Endothelial cell of umbilical vein (primary cell): ENCODE results near the gene GTPBP10. TPM values are rescaled to one million over a fixed set of nuclear protein-coding genes. Genes with fewer than 3 reads are reported as not detected.

Source experiments
- Bru-seq: library from RNA; stranded (reverse); fragments of 400-500 nt; gene quantifications from one replicate; lab custom pipeline; 2021; lab: Mats Ljungman, UMichigan
- BruChase-seq, 2 experiments: library from RNA; stranded (reverse); fragments of 400-500 nt; gene quantifications; one replicate each; lab custom pipeline; 2021; lab: Mats Ljungman, UMichigan
- BruUV-seq: library from RNA; stranded (reverse); fragments of 400-500 nt; replicated peaks from 2 replicates; lab custom pipeline; 2021; lab: Mats Ljungman, UMichigan
- CTCF ChIA-PET: fragments of 300-600, 350-600 bp; sonication (Branson Sonifier 250); formaldehyde crosslinking; loops from one replicate; lab custom pipeline; 2021; ENCODE audit warnings: antibody characterized with exemption, inconsistent platforms; lab: Charles Lee
- POLR2A ChIA-PET: fragments of 300-600, 350-600 bp; sonication (Branson Sonifier 250); formaldehyde crosslinking; loops from one replicate; lab custom pipeline; 2021; ENCODE audit warnings: antibody characterized with exemption, inconsistent platforms; lab: Charles Lee
- DNase-seq: peaks from one replicate; pipeline ENCODE4 v3.0.0-alpha.2; 2011; ENCODE audit warnings: low read depth, low spot score
- FAIRE-seq: peaks from 2 replicates; lab custom pipeline; 2011; peaks lifted over from hg19 to GRCh38; lab: Jason Lieb, UNC
- H2AFZ ChIP-seq: 2 replicates; pipeline ENCODE4 v1.6.0; 2012; ENCODE audit warnings: low read depth, low read length, control low read depth, inconsistent platforms
- H3K27ac ChIP-seq: 2 replicates; pipeline ENCODE4 v1.5.1; 2011; ENCODE audit warnings: low read depth, mild to moderate bottlenecking, control low read depth, low read length, moderate library complexity; ENCODE audit not compliant: insufficient read depth
- H3K27me3 ChIP-seq, 2 experiments: 2 replicates each; pipeline versions ENCODE4 v1.6.0 to v1.6.1; 2011; ENCODE audit warnings: low read length in 2 of 2, mixed read lengths in 1 of 2; ENCODE audit not compliant: control insufficient read depth in 2 of 2, insufficient read depth in 2 of 2
- H3K36me3 ChIP-seq, 2 experiments: 2 replicates in 1 of 2; 3 replicates in 1 of 2; pipeline ENCODE4 v1.5.1; 2011; ENCODE audit warnings: low read length in 2 of 2, mild to moderate bottlenecking in 1 of 2, moderate library complexity in 1 of 2; ENCODE audit not compliant: control insufficient read depth in 2 of 2, insufficient read depth in 2 of 2; ENCODE audit errors: extremely low read depth in 1 of 2
- H3K4me1 ChIP-seq: 3 replicates; pipeline ENCODE4 v1.5.1; 2011; ENCODE audit warnings: mild to moderate bottlenecking, low read length; ENCODE audit not compliant: control insufficient read depth, insufficient read depth; ENCODE audit errors: extremely low read depth
- H3K4me2 ChIP-seq: 2 replicates; pipeline ENCODE4 v1.6.1; 2011; ENCODE audit warnings: low read length, control low read depth, mixed read lengths; ENCODE audit not compliant: insufficient read depth
- H3K4me3 ChIP-seq, 3 experiments: fragments of 200-600 bp in 1 of 3; sonication (generic), shearing (Covaris generic) in 1 of 3; replicated peaks in 1 of 3; 2 replicates each; pipeline ENCODE4 v1.5.1; 2011 to 2016; ENCODE audit warnings: control low read depth in 3 of 3, low read length in 3 of 3, mild to moderate bottlenecking in 2 of 3, inconsistent platforms in 1 of 3, low read depth in 1 of 3, moderate library complexity in 1 of 3; ENCODE audit not compliant: insufficient read depth in 1 of 3
- H3K79me2 ChIP-seq: 2 replicates; pipeline ENCODE4 v1.6.0; 2012; ENCODE audit warnings: low read length, inconsistent platforms; ENCODE audit not compliant: control insufficient read depth, insufficient read depth
- H3K9ac ChIP-seq: replicated peaks from 2 replicates; pipeline ENCODE3; 2011; ENCODE audit warnings: low read length, control low read depth; ENCODE audit not compliant: insufficient read depth; ENCODE audit errors: extremely low read depth
- H3K9me1 ChIP-seq: replicated peaks from 3 replicates; pipeline ENCODE4 v1.6.0; 2011; ENCODE audit warnings: mild to moderate bottlenecking, low read length; ENCODE audit not compliant: control insufficient read depth, insufficient read depth; ENCODE audit errors: extremely low read depth
- H3K9me3 ChIP-seq: replicated peaks from 2 replicates; pipeline ENCODE4 v1.5.1; 2012; ENCODE audit warnings: low read length, inconsistent platforms; ENCODE audit not compliant: control insufficient read depth, insufficient read depth
- H4K20me1 ChIP-seq: replicated peaks from 2 replicates; pipeline ENCODE3; 2011; ENCODE audit warnings: mild to moderate bottlenecking, low read length; ENCODE audit not compliant: control insufficient read depth, insufficient read depth; ENCODE audit errors: extremely low read depth
- CTCF ChIP-seq, 2 donors: IDR thresholded peaks; 1 replicate in 1 of 2; 2 replicates in 1 of 2; pipeline ENCODE4 v1.5.1; 2011; ENCODE audit warnings: low read length in 2 of 2, mild to moderate bottlenecking in 2 of 2, moderate library complexity in 2 of 2, control low read depth in 1 of 2, inconsistent platforms in 1 of 2, low read depth in 1 of 2; ENCODE audit not compliant: insufficient read depth in 1 of 2; ENCODE audit errors: extremely low read depth in 1 of 2
- EZH2 ChIP-seq: IDR thresholded peaks from 2 replicates; pipeline ENCODE4 v1.6.1; 2012; ENCODE audit warnings: borderline replicate concordance, low read depth, mild to moderate bottlenecking, moderate library complexity, low read length, inconsistent platforms; ENCODE audit not compliant: severe bottlenecking
- FOS ChIP-seq: IDR thresholded peaks from 2 replicates; pipeline ENCODE4 v1.6.1; 2011; ENCODE audit warnings: mild to moderate bottlenecking, low read length, moderate library complexity, borderline replicate concordance; ENCODE audit not compliant: insufficient read depth
- GATA2 ChIP-seq: IDR thresholded peaks from 2 replicates; pipeline ENCODE4 v1.7.0; 2011; ENCODE audit warnings: low read depth, mild to moderate bottlenecking, moderate library complexity, mixed read lengths, low read length; ENCODE audit not compliant: insufficient read length, insufficient read depth
- JUN ChIP-seq: IDR thresholded peaks from 2 replicates; pipeline ENCODE4 v1.6.1; 2011; ENCODE audit warnings: borderline replicate concordance, low read depth; ENCODE audit not compliant: insufficient read length, insufficient read depth
- MAX ChIP-seq: IDR thresholded peaks from 2 replicates; pipeline ENCODE4 v1.6.1; 2011; ENCODE audit not compliant: insufficient read depth, insufficient read length
- MYC ChIP-seq: IDR thresholded peaks from one replicate; pipeline ENCODE4 v1.6.1; 2011; ENCODE audit warnings: mild to moderate bottlenecking, low read depth, low read length
- POLR2A ChIP-seq: IDR thresholded peaks from 2 replicates; pipeline ENCODE4 v1.6.1; 2012; ENCODE audit warnings: low read depth, mild to moderate bottlenecking, control low read depth, low read length
- POLR2AphosphoS5 ChIP-seq: IDR thresholded peaks from 2 replicates; pipeline ENCODE4 v1.6.1; 2012; ENCODE audit warnings: low read depth, mild to moderate bottlenecking, control low read depth, low read length, moderate library complexity; ENCODE audit not compliant: insufficient read depth
- dilution Hi-C: fragments of 300-500 bp; cut with MboI; formaldehyde crosslinking; loops from one replicate; pipeline ENCODE4 v1.15.0; 2019; ENCODE audit warnings: low sequenced_read_pairs; ENCODE audit not compliant: extremely low pct_ligation_motif_present
- intact Hi-C: fragments of 100-400 bp; cut with micrococcal nuclease; formaldehyde crosslinking; loops from one replicate; pipeline ENCODE4 v1.10.0; 2022
- long read RNA-seq: library from polyadenylated mRNA; stranded (forward); transcript quantifications from one replicate; pipeline ENCODE4 v2.0.0, GENCODE V29; 2021
- polyA minus RNA-seq, 3 experiments: library from RNA; depleted of rRNA, polyadenylated mRNA; stranded (reverse); fragments of >200 nt; gene quantifications; 1 replicate in 1 of 3; 2 replicates in 2 of 3; pipeline ENCODE4 v1.2.3, GENCODE V29; 2011
- polyA plus RNA-seq, 4 experiments: library from polyadenylated mRNA; depleted of rRNA in 3 of 4; stranded (reverse) in 3 of 4; unstranded in 1 of 4; fragments of >200 nt; gene quantifications; 2 replicates each; pipeline versions ENCODE4 v1.2.1 to v1.2.3, GENCODE V29; 2011 to 2012; ENCODE audit warnings: missing spikeins in 1 of 4
- total RNA-seq: library from RNA; stranded (reverse); gene quantifications from 2 replicates; pipeline ENCODE4 v1.2.3, GENCODE V29; 2021

Gene GTPBP10
- 14.6 and 16.7 TPM in 2 replicates for total RNA-seq
- 2.3 and 3.5 TPM in 2 replicates for polyA plus RNA-seq
- 8.6 and 9.6 TPM in 2 replicates for polyA plus RNA-seq (2011; cell fraction: cytosol; rRNA removed)
- 7.6 and 12.7 TPM in 2 replicates for polyA plus RNA-seq (2011; cell fraction: nucleus; rRNA removed)
- polyA plus RNA-seq (2012) = 12.3 and 17.0 TPM in 2 replicates
- 0.83 and 3.9 TPM in 2 replicates for polyA minus RNA-seq
- 5.5 TPM for polyA minus RNA-seq (2011; cell fraction: cytosol; rRNA and poly(A)+ RNA removed)
- 3.5 and 4.8 TPM in 2 replicates for polyA minus RNA-seq (2011; cell fraction: nucleus; rRNA and poly(A)+ RNA removed)
- Bru-seq, nascent RNA = percentile 77 among the genes with signal in this experiment
- percentile 61 among the genes with signal in this experiment for BruChase-seq, experiment 1, labeled RNA remaining after a 6-hour chase
- BruChase-seq, experiment 2, labeled RNA remaining after a 2-hour chase = percentile 80 among the genes with signal in this experiment
- long read RNA-seq, full-length matches to known transcripts = 10 of 14 reads
- long read RNA-seq, partial matches to known transcripts = 0 of 14 reads
- long read RNA-seq, other reads (novel, unspliced or antisense) = 4 of 14 reads

- peak within 1 kb of the TSS; percentile 57 for H3K27ac ChIP-seq
- CTCF ChIA-PET = interaction anchor here (0.8 to 2.0 kb wide), 19 partner anchors 9 to 194 kb away, joined by 3 to 19 read pairs (median 5); partner anchors contain the start of genes CLDN12, STEAP1 and STEAP2
- H4K20me1 ChIP-seq = no peaks in the 10 kb centered on the region
- POLR2A ChIA-PET = no interaction called here
- intact Hi-C loops = loop anchor here (1.0 to 10.0 kb wide), 4 partner anchors 57 to 1528 kb away; partner anchors contain the start of gene CLDN12
- peak within 1 kb of the TSS; percentile 88 to 95 (median 91) for H3K4me3 ChIP-seq
- dilution Hi-C loops = no loop called here
- TF ChIP-seq JUN (no peak), MAX (peak; percentile 56), POLR2A (peak; percentile 95), CTCF (IDR thresholded peaks at IDR 0.05; ENCODE audit: extremely low read depth in 1 of 2, insufficient read depth in 1 of 2, low read depth in 1 of 2, low read length in 2 of 2) (peak; percentile 69 to 71), GATA2 (no peak), FOS (no peak), EZH2 (no peak), POLR2AphosphoS5 (peak; percentile 92), MYC (peak; percentile 36)
- H3K79me2 ChIP-seq = peaks cover 20% of the 10 kb centered on the region
- peak; percentile 97 for DNase-seq
- no peaks in the 10 kb centered on the region for H3K27me3 ChIP-seq
- H3K36me3 ChIP-seq = no peaks in the 10 kb centered on the region
- H3K9me1 ChIP-seq = no peaks in the 10 kb centered on the region
- H3K9me3 ChIP-seq = no peaks in the 10 kb centered on the region
- BruUV-seq = TSS peak; percentile 89
- FAIRE-seq = peak; percentile 91
- H2AFZ ChIP-seq = peak within 1 kb of the TSS; percentile 98
- H3K9ac ChIP-seq = peak within 1 kb of the TSS; percentile 94
- peak within 1 kb of the TSS; percentile 99 for H3K4me2 ChIP-seq
- peaks cover 12% of the 10 kb centered on the region for H3K4me1 ChIP-seq
Observed at GRCh38 chr7:90346336-90347125, at the start of gene GTPBP10. Gene GTPBP10 (plus strand): TSS chr7:90346716. CDS start chr7:90346742, 26 bp downstream.
